Measurements from ENCODE around the gene PLXNB1.

PLXNB1 gene

GRCh38 chr3:48422681-48423080 is 7.2 kb downstream of the PLXNB1 start:
- H3K27me3 ChIP-seq, result peaks cover 14% of the 10 kb centered on the region
- H3K36me3 ChIP-seq, result no peaks in the 10 kb centered on the region
- H3K27ac ChIP-seq, result no peak overlapping the region
- no peaks in the 10 kb centered on the region for H3K9me3 ChIP-seq
- no peak overlapping the region for H3K4me3 ChIP-seq (ENCODE audit: low read depth in 1 of 2, low read length in 1 of 2)
- no peaks in the 10 kb centered on the region for H3K4me1 ChIP-seq (ENCODE audit: control insufficient read depth in 1 of 2, insufficient read depth in 1 of 2, low read depth in 1 of 2, low read length in 1 of 2)
- TF ChIP-seq CTCF (IDR thresholded peaks at IDR 0.05), result no peak

- Histone ChIP-seq H3K27me3 (peaks cover 10% of the 10 kb centered on the region), H3K27ac (no peak overlapping the region), H3K4me3 (ENCODE audit: low read depth in 1 of 2, low read length in 1 of 2) (no peak overlapping the region), H3K36me3 (no peaks in the 10 kb centered on the region), H3K9me3 (no peaks in the 10 kb centered on the region), H3K4me1 (ENCODE audit: control insufficient read depth in 1 of 2, insufficient read depth in 1 of 2, low read depth in 1 of 2, low read length in 1 of 2) (no peaks in the 10 kb centered on the region)
- no peak for TF ChIP-seq CTCF (IDR thresholded peaks at IDR 0.05)
Measured at GRCh38 chr3:48422272-48422671, 7.6 kb downstream of the PLXNB1 start.

- H3K9me3 ChIP-seq, result no peaks in the 10 kb centered on the region
- H3K4me1 ChIP-seq (ENCODE audit: control insufficient read depth in 1 of 2, insufficient read depth in 1 of 2, low read depth in 1 of 2, low read length in 1 of 2), result no peaks in the 10 kb centered on the region
- H3K27ac ChIP-seq, result no peak overlapping the region
- no peaks in the 10 kb centered on the region for H3K27me3 ChIP-seq
- no peak overlapping the region for H3K4me3 ChIP-seq (ENCODE audit: low read depth in 1 of 2, low read length in 1 of 2)
- TF ChIP-seq CTCF (IDR thresholded peaks at IDR 0.05), result no peak
- no peaks in the 10 kb centered on the region for H3K36me3 ChIP-seq
Measured at GRCh38 chr3:48420561-48420960, 9.3 kb downstream of the PLXNB1 start.

GRCh38 chr3:48419597-48419996 is 10.3 kb downstream of the PLXNB1 start:
- TF ChIP-seq CTCF (IDR thresholded peaks at IDR 0.05), result no peak
- Histone ChIP-seq H3K4me1 (ENCODE audit: control insufficient read depth in 1 of 2, insufficient read depth in 1 of 2, low read depth in 1 of 2, low read length in 1 of 2) (no peaks in the 10 kb centered on the region), H3K36me3 (no peaks in the 10 kb centered on the region), H3K9me3 (no peaks in the 10 kb centered on the region), H3K27ac (no peak overlapping the region), H3K4me3 (ENCODE audit: low read depth in 1 of 2, low read length in 1 of 2) (no peak overlapping the region), H3K27me3 (no peaks in the 10 kb centered on the region)

GRCh38 chr3:48419149-48419548 is 10.7 kb downstream of the PLXNB1 start:
- TF ChIP-seq CTCF (IDR thresholded peaks at IDR 0.05), result no peak
- H3K9me3 ChIP-seq, result no peaks in the 10 kb centered on the region
- no peaks in the 10 kb centered on the region for H3K4me1 ChIP-seq (ENCODE audit: control insufficient read depth in 1 of 2, insufficient read depth in 1 of 2, low read depth in 1 of 2, low read length in 1 of 2)
- no peaks in the 10 kb centered on the region for H3K36me3 ChIP-seq
- H3K4me3 ChIP-seq (ENCODE audit: low read depth in 1 of 2, low read length in 1 of 2), result no peak overlapping the region
- H3K27me3 ChIP-seq, result no peaks in the 10 kb centered on the region
- no peak overlapping the region for H3K27ac ChIP-seq

DNA sequence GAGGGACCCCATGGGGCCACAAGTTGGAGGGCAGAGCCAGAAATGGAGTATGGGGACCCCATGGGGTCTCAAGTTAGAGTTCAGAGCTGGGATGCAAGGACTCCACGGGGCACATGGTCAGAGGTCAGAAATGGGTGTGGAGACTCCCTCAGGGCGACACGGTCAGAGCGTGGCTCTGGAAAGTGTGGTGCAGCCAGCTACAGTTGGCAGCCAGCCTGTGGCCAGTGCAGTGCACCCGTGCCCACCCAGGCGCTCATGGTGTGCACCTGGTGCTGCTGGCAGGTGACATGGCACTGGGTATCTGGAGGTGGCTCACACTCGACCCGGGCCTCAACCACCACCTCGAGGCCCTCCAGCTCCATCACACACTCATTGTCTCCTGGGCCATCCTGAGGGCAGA is 11.2 kb downstream of the PLXNB1 start:
- Histone ChIP-seq H3K4me1 (ENCODE audit: control insufficient read depth in 1 of 2, insufficient read depth in 1 of 2, low read depth in 1 of 2, low read length in 1 of 2) (no peaks in the 10 kb centered on the region), H3K27me3 (no peaks in the 10 kb centered on the region), H3K27ac (no peak overlapping the region), H3K4me3 (ENCODE audit: low read depth in 1 of 2, low read length in 1 of 2) (no peak overlapping the region), H3K9me3 (no peaks in the 10 kb centered on the region), H3K36me3 (no peaks in the 10 kb centered on the region)
- no peak for TF ChIP-seq CTCF (IDR thresholded peaks at IDR 0.05)
